SK-N-SH treated with all-trans-retinoic acid at 6 μM for 48 hours (cell line): ENCODE data around the gene MAD2L2.
A peak's percentile ranks its signal among the peaks of the same experiment; 100 is the strongest.

Source experiments
- ATAC-seq: fragments of 200-7000 bp; cut with Tn5 transposase; 3 replicates; pipeline ENCODE4 v1.9.1; 2020; ENCODE audit warnings: mild to moderate bottlenecking, moderate library complexity
- ARNTL ChIP-seq: fragments of 450-650 bp; formaldehyde crosslinking; IDR thresholded peaks from 2 replicates; pipeline ENCODE4 v1.5.0; 2020; ENCODE audit warnings: low read depth, mild to moderate bottlenecking, moderate library complexity, borderline replicate concordance
- CSRNP3 ChIP-seq: fragments of 250-450 bp; sonication (Bioruptor Pico); IDR thresholded peaks from 2 replicates; pipeline ENCODE4 v1.5.1; 2021; ENCODE audit warnings: mild to moderate bottlenecking, moderate library complexity
- ESRRG ChIP-seq: fragments of 250-450 bp; sonication (Bioruptor Pico); IDR thresholded peaks from 2 replicates; pipeline ENCODE4 v1.6.1; 2021; ENCODE audit warnings: mild to moderate bottlenecking
- GLIS3 ChIP-seq: fragments of 250-450 bp; sonication (Bioruptor Pico); IDR thresholded peaks from 2 replicates; pipeline ENCODE4 v1.5.0; 2020; ENCODE audit warnings: mild to moderate bottlenecking, moderate library complexity
- ISL1 ChIP-seq: fragments of 250-450 bp; sonication (Bioruptor Pico); IDR thresholded peaks from 2 replicates; pipeline ENCODE4 v2.1.2; 2022; ENCODE audit warnings: mild to moderate bottlenecking, moderate library complexity
- OSR1 ChIP-seq: fragments of 250-450 bp; sonication (Bioruptor Pico); IDR thresholded peaks from 2 replicates; pipeline ENCODE4 v1.8.0; 2022; ENCODE audit warnings: moderate library complexity, mild to moderate bottlenecking, inconsistent platforms
- PATZ1 ChIP-seq: fragments of 250-450 bp; sonication (Bioruptor Pico); IDR thresholded peaks from 2 replicates; pipeline ENCODE4 v1.8.0; 2020; ENCODE audit warnings: mild to moderate bottlenecking, moderate library complexity, borderline replicate concordance
- POU6F1 ChIP-seq: fragments of 250-450 bp; sonication (Bioruptor Pico); IDR thresholded peaks from 2 replicates; pipeline ENCODE4 v1.8.0; 2021; ENCODE audit warnings: low read depth, mild to moderate bottlenecking, moderate library complexity, borderline replicate concordance
- RARB ChIP-seq: fragments of 250-450 bp; sonication (Bioruptor Pico); IDR thresholded peaks from 2 replicates; pipeline ENCODE4 v1.8.0; 2021; ENCODE audit warnings: mild to moderate bottlenecking, moderate library complexity
- SNAI2 ChIP-seq: fragments of 250-450 bp; sonication (Bioruptor Pico); IDR thresholded peaks from 2 replicates; pipeline ENCODE4 v1.5.0; 2020; ENCODE audit warnings: mild to moderate bottlenecking, moderate library complexity
- TSHZ2 ChIP-seq: fragments of 250-450 bp; sonication (Bioruptor Pico); IDR thresholded peaks from 2 replicates; pipeline ENCODE4 v1.5.0; 2020; ENCODE audit warnings: mild to moderate bottlenecking, moderate library complexity
- ZC3H10 ChIP-seq: fragments of 250-450 bp; sonication (Bioruptor Pico); IDR thresholded peaks from 2 replicates; pipeline ENCODE4 v1.5.1; 2021; ENCODE audit warnings: mild to moderate bottlenecking, moderate library complexity
- ZFP3 ChIP-seq: fragments of 250-450 bp; sonication (Bioruptor Pico); IDR thresholded peaks from 2 replicates; pipeline ENCODE4 v1.5.0; 2020; ENCODE audit warnings: mild to moderate bottlenecking, moderate library complexity
- ZFP30 ChIP-seq: fragments of 450-650 bp; formaldehyde crosslinking; IDR thresholded peaks from 2 replicates; pipeline ENCODE4 v1.5.0; 2022; ENCODE audit warnings: mild to moderate bottlenecking, moderate library complexity
- ZNF565 ChIP-seq: fragments of 450-650 bp; formaldehyde crosslinking; conservative IDR thresholded peaks from 2 replicates; pipeline ENCODE4 v1.5.0; 2020; ENCODE audit warnings: low read depth, mild to moderate bottlenecking, moderate library complexity
- ZNF70 ChIP-seq: fragments of 450-650 bp; formaldehyde crosslinking; IDR thresholded peaks from 2 replicates; pipeline ENCODE4 v1.5.0; 2020; ENCODE audit warnings: mild to moderate bottlenecking, moderate library complexity

The MAD2L2 gene

GRCh38 chr1:11720033-11720376 lies 39.1 kb upstream of the MAD2L2 start:
- TF ChIP-seq CSRNP3 (CRISPR knock-in tag) = no peak
- no peak for TF ChIP-seq SNAI2 (CRISPR knock-in tag)
- no peak for TF ChIP-seq PATZ1
- no peak for TF ChIP-seq GLIS3 (CRISPR knock-in tag)
- TF ChIP-seq ZNF565 = no peak
- TF ChIP-seq ZC3H10 (CRISPR knock-in tag) = no peak
- no peak for TF ChIP-seq POU6F1 (CRISPR knock-in tag)
- TF ChIP-seq ZFP30 (CRISPR knock-in tag) = no peak
- no peak for TF ChIP-seq TSHZ2 (CRISPR knock-in tag)
- no peak for TF ChIP-seq OSR1 (CRISPR knock-in tag)
- TF ChIP-seq RARB (CRISPR knock-in tag) = no peak
- ATAC-seq = no peak; the same call in 2 of the 3 replicates

GRCh38 chr1:11719313-11720032 lies 38.5 kb upstream of the MAD2L2 start:
- ATAC-seq = peak; percentile 83
- TF ChIP-seq OSR1 (CRISPR knock-in tag) = no peak
- TF ChIP-seq ARNTL (CRISPR knock-in tag) = no peak
- TF ChIP-seq ISL1 (CRISPR knock-in tag) = no peak
- no peak for TF ChIP-seq ZNF70 (CRISPR knock-in tag)
- no peak for TF ChIP-seq POU6F1 (CRISPR knock-in tag)
- no peak for TF ChIP-seq ESRRG (CRISPR knock-in tag)
- no peak for TF ChIP-seq RARB (CRISPR knock-in tag)
- TF ChIP-seq, all 23 proteins: peak for 0

GRCh38 chr1:11714831-11715575 lies 34.1 kb upstream of the MAD2L2 start:
- ATAC-seq = no peak
- no peak for TF ChIP-seq ZFP30 (CRISPR knock-in tag)
- TF ChIP-seq ISL1 (CRISPR knock-in tag) = no peak
- TF ChIP-seq OSR1 (CRISPR knock-in tag) = no peak
- no peak for TF ChIP-seq ZC3H10 (CRISPR knock-in tag)
- TF ChIP-seq ZFP3 (CRISPR knock-in tag) = no peak
- no peak for TF ChIP-seq GLIS3 (CRISPR knock-in tag)
- TF ChIP-seq TSHZ2 (CRISPR knock-in tag) = no peak
- TF ChIP-seq RARB (CRISPR knock-in tag) = no peak
